Endometrium (tissue), 2 donors: ENCODE results near the gene GPR39.
"Not testable (repeated sequence)": the region's sequence is repeated elsewhere in the genome, so short reads cannot be mapped to it uniquely, and the experiment has no call there.

Experiments
- FAIRE-seq: peaks from 2 replicates; lab custom pipeline; 2012; peaks lifted over from hg19 to GRCh38; lab: Jason Lieb, UNC
- donor health status: control.
- donor health status: control.

Gene GPR39

GRCh38 chr2:132416723-132417395, at the start of gene GPR39:
TSS of gene GPR39 (plus strand) at chr2:132416805.
- no peak for FAIRE-seq

GRCh38 chr2:132368191-132368590, 48.4 kb upstream of the GPR39 start:
- no peak for FAIRE-seq

- no peak for FAIRE-seq
These were observed 44.3 kb upstream of the GPR39 start for GRCh38 chr2:132372276-132372675.

GRCh38 chr2:132373391-132374135, 43.0 kb upstream of the GPR39 start:
- FAIRE-seq = no peak

- FAIRE-seq = peak; percentile 54
These were observed 42.5 kb upstream of the GPR39 start for GRCh38 chr2:132374151-132374550.

- no peak for FAIRE-seq
These were observed 42.1 kb upstream of the GPR39 start for GRCh38 chr2:132374551-132374950.

GRCh38 chr2:132374961-132375360, 41.6 kb upstream of the GPR39 start:
- no peak for FAIRE-seq

- FAIRE-seq = no peak
These were observed 35.2 kb upstream of the GPR39 start for GRCh38 chr2:132381376-132381775.

- no peak for FAIRE-seq
These were observed 32.6 kb upstream of the GPR39 start for GRCh38 chr2:132383956-132384355.

GRCh38 chr2:132384491-132385151, 32.0 kb upstream of the GPR39 start:
- FAIRE-seq = no peak

- FAIRE-seq = no peak
These were observed 29.5 kb upstream of the GPR39 start for GRCh38 chr2:132387126-132387525.

GRCh38 chr2:132390076-132390475, 26.5 kb upstream of the GPR39 start:
- no peak for FAIRE-seq

GRCh38 chr2:132391378-132391777, 25.2 kb upstream of the GPR39 start:
- FAIRE-seq = no peak

GRCh38 chr2:132392221-132392620, 24.4 kb upstream of the GPR39 start:
- FAIRE-seq = no peak

GRCh38 chr2:132392879-132393278, 23.7 kb upstream of the GPR39 start:
- FAIRE-seq = no peak

- FAIRE-seq = not testable (repeated sequence)
These were observed 19.6 kb upstream of the GPR39 start for GRCh38 chr2:132397042-132397441.

GRCh38 chr2:132400169-132400900, 16.3 kb upstream of the GPR39 start:
- FAIRE-seq = no peak

GRCh38 chr2:132400901-132401240, 15.7 kb upstream of the GPR39 start:
- no peak for FAIRE-seq

GRCh38 chr2:132401326-132401725, 15.3 kb upstream of the GPR39 start:
- FAIRE-seq = no peak

GRCh38 chr2:132403146-132403545, 13.5 kb upstream of the GPR39 start:
- no peak for FAIRE-seq

GRCh38 chr2:132404056-132404455, 12.5 kb upstream of the GPR39 start:
- no peak for FAIRE-seq

GRCh38 chr2:132407784-132408183, 8.8 kb upstream of the GPR39 start:
- no peak for FAIRE-seq

- no peak for FAIRE-seq
These were observed 4.6 kb upstream of the GPR39 start for GRCh38 chr2:132412021-132412420.
